ENCODE data around the gene MGAT1.

DNA sequence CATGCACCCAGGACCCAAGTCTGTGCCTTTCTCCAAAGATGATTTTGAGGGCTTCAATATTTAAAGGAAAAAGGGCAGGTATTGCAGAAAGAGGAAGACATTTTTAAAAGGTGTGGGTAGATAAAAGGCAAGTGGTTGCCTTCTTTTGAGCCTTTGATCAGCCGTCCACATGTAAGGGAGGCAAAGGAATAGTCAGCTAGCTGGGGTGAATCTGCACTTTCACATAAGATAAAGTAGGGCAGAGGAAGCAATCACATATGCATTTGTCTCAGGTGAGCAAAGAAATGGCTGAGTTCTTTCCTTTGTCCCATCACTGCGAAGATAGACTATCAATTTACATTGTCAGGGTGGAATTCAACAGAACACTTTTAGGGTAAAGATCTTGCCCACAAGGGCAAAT is 19.9 kb downstream of the MGAT1 start:
- TF ChIP-seq, protein P1, sequence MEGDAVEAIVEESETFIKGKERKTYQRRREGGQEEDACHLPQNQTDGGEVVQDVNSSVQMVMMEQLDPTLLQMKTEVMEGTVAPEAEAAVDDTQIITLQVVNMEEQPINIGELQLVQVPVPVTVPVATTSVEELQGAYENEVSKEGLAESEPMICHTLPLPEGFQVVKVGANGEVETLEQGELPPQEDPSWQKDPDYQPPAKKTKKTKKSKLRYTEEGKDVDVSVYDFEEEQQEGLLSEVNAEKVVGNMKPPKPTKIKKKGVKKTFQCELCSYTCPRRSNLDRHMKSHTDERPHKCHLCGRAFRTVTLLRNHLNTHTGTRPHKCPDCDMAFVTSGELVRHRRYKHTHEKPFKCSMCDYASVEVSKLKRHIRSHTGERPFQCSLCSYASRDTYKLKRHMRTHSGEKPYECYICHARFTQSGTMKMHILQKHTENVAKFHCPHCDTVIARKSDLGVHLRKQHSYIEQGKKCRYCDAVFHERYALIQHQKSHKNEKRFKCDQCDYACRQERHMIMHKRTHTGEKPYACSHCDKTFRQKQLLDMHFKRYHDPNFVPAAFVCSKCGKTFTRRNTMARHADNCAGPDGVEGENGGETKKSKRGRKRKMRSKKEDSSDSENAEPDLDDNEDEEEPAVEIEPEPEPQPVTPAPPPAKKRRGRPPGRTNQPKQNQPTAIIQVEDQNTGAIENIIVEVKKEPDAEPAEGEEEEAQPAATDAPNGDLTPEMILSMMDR (conservative IDR thresholded peaks at IDR 0.05; ENCODE audit: low read depth in 2 of 2): no peak
- TF ChIP-seq EZH2 (IDR thresholded peaks at IDR 0.05; ENCODE audit: low read depth, unreplicated experiment) (no peak), POLR2AphosphoS5 (IDR thresholded peaks at IDR 0.05; ENCODE audit: low read depth) (no peak), JUNB (IDR thresholded peaks at IDR 0.05; ENCODE audit: unreplicated experiment) (no peak)
- TF ChIP-seq, protein P2, sequence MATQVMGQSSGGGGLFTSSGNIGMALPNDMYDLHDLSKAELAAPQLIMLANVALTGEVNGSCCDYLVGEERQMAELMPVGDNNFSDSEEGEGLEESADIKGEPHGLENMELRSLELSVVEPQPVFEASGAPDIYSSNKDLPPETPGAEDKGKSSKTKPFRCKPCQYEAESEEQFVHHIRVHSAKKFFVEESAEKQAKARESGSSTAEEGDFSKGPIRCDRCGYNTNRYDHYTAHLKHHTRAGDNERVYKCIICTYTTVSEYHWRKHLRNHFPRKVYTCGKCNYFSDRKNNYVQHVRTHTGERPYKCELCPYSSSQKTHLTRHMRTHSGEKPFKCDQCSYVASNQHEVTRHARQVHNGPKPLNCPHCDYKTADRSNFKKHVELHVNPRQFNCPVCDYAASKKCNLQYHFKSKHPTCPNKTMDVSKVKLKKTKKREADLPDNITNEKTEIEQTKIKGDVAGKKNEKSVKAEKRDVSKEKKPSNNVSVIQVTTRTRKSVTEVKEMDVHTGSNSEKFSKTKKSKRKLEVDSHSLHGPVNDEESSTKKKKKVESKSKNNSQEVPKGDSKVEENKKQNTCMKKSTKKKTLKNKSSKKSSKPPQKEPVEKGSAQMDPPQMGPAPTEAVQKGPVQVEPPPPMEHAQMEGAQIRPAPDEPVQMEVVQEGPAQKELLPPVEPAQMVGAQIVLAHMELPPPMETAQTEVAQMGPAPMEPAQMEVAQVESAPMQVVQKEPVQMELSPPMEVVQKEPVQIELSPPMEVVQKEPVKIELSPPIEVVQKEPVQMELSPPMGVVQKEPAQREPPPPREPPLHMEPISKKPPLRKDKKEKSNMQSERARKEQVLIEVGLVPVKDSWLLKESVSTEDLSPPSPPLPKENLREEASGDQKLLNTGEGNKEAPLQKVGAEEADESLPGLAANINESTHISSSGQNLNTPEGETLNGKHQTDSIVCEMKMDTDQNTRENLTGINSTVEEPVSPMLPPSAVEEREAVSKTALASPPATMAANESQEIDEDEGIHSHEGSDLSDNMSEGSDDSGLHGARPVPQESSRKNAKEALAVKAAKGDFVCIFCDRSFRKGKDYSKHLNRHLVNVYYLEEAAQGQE (IDR thresholded peaks at IDR 0.05; ENCODE audit: unreplicated experiment): no peak
- TF ChIP-seq, protein P3, sequence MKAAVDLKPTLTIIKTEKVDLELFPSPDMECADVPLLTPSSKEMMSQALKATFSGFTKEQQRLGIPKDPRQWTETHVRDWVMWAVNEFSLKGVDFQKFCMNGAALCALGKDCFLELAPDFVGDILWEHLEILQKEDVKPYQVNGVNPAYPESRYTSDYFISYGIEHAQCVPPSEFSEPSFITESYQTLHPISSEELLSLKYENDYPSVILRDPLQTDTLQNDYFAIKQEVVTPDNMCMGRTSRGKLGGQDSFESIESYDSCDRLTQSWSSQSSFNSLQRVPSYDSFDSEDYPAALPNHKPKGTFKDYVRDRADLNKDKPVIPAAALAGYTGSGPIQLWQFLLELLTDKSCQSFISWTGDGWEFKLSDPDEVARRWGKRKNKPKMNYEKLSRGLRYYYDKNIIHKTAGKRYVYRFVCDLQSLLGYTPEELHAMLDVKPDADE (IDR thresholded peaks at IDR 0.05): no peak
